ENCODE measurements around the gene MAP2K3. TPM values are rescaled to one million over a fixed set of nuclear protein-coding genes. Genes with fewer than 3 reads are reported as not detected.
"Not testable (repeated sequence)": the region's sequence is repeated elsewhere in the genome, so short reads cannot be mapped to it uniquely, and the experiment has no call there.

MAP2K3 gene
- total RNA-seq, 1 experiment from 2014 or later = 39.7 TPM

DNA sequence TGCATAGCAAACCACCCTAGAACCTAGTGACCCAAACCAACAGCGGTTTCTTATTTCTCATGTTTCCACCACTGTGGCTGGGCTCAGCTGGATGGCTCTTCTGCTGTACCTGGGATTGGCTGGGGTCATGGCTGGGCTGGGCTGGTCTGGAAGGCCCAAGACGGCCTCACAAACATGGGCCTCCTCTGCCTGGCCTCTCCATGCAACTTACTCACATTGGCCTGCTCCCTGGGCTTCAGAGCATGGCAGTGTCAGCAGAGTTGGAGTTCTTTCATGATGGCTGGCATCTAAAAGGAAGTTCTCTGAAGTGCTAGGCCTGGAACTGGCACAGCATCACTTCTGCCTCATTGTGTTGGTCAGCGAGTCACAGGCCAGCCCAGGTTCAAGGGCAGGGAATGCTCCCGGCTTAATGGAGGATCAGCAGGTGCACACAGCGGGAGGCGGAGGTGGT is 24.4 kb downstream of the MAP2K3 start:
- H3K36me3 Mint-ChIP-seq = peaks cover 26% of the 10 kb centered on the region
- CTCF ChIA-PET; DNase-seq (ENCODE audit: low spot score); H3K4me3 Mint-ChIP-seq; POLR2A ChIA-PET; H3K4me1 Mint-ChIP-seq; H3K27ac Mint-ChIP-seq; H3K27me3 Mint-ChIP-seq (ENCODE audit: low read depth); H3K9me3 Mint-ChIP-seq; ATAC-seq: not testable (repeated sequence)

DNA sequence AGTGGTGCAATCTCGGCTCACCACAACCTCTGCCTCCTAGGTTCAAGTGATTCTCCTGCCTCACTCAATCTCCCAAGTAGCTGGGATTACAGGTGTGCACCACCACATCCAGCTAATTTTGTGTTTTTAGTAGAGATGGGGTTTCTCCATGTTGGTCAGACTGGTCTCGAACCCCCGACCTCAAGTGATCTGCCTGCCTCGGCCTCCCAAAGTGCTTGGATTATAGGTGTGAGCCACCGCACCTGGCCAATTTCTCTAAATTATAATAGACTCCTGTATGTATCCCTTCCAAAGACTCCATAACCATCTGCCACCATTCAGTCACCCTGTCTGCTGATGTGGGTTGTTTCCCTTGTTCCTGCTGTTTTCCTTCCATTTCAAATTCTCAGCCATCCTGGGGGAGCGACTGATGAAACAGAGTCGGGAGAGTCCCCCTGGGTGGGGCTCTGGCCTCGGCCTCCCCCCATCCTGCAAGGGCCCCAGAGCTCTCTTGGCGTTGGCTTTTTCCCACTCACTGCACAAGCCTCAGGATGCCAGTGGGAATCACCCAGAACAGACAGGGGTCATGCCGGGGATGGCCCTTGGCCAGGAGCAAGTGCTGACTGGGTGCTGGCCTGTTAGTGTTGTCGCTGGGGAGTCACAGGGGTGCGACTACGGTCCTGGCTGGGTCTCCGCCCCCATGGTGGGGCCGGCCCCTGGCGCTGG is 25.7 kb downstream of the MAP2K3 start:
- CTCF ChIA-PET; POLR2A ChIA-PET; DNase-seq (ENCODE audit: low spot score); H3K4me1 Mint-ChIP-seq; H3K27me3 Mint-ChIP-seq (ENCODE audit: low read depth); H3K27ac Mint-ChIP-seq; H3K9me3 Mint-ChIP-seq; H3K4me3 Mint-ChIP-seq; ATAC-seq: not testable (repeated sequence)
- H3K36me3 Mint-ChIP-seq = peaks cover 25% of the 10 kb centered on the region

DNA sequence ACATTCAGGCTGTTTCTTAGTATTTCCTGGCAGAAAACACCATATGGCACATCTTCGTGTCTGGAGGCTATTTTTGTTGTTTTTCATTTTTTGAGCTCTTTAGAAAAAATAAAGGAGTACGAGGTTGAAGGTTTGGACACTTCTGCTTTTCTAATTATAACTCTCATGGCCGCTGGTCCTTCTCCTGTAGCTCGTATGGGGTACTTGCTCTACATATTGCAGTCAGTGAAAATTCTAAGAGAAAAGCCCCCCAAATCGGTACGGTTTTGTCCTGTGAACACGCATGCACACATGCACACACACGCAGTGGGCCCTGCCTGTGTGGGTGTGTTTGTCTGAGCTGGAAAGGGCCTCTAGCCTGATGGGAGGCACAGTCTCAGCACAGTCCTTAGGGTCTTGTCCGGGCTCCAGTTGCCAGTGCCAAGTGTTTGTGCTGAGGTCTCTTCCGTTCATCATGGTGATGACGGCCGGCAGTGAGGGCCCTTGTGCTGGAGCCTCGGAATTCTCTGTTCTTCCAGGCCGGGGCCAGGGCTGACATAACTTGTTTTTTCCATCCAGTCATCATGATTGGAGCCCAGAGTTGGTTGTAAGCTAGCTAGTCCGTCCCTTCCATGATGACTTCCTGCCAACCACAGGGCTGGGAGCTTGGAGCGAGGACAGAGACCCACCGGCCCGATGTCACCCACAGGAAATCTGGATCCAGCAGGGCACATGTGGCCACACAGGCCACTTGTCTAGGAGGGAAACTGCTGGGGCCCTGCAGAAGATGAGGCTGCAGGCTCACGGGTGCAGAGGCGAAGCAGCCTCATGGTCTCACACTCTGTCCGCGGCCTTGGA is 26.5 kb downstream of the MAP2K3 start:
- peaks cover 23% of the 10 kb centered on the region for H3K36me3 Mint-ChIP-seq

GRCh38 chr17:21313320-21313719 is 28.8 kb downstream of the MAP2K3 start:
- Mint-ChIP-seq H3K4me1 (peaks cover 3% of the 10 kb centered on the region), H3K27ac (no peak overlapping the region), H3K27me3 (ENCODE audit: low read depth) (peaks cover 7% of the 10 kb centered on the region), H3K36me3 (peaks cover 16% of the 10 kb centered on the region), H3K9me3 (peaks cover 7% of the 10 kb centered on the region), H3K4me3 (no peak overlapping the region)
- ATAC-seq (no peak), DNase-seq (ENCODE audit: low spot score) (no peak)
- CTCF ChIA-PET = no interaction called here
- POLR2A ChIA-PET = no interaction called here
- TF ChIP-seq JUN (CRISPR knock-in tag; IDR thresholded peaks at IDR 0.05) = no peak
- TF ChIP-seq NR3C1 (CRISPR knock-in tag; conservative IDR thresholded peaks at IDR 0.05; ENCODE audit: low read depth) = no peak
- TF ChIP-seq KAT7 (CRISPR knock-in tag; IDR thresholded peaks at IDR 0.05; ENCODE audit: borderline replicate concordance) = no peak
- TF ChIP-seq ZNF121 (CRISPR knock-in tag; IDR thresholded peaks at IDR 0.05) = no peak
- TF ChIP-seq TP53 (CRISPR knock-in tag; IDR thresholded peaks at IDR 0.05) = no peak
- no peak for TF ChIP-seq ATF1 (CRISPR knock-in tag; IDR thresholded peaks at IDR 0.05)
- TF ChIP-seq ZNF396 (CRISPR knock-in tag; IDR thresholded peaks at IDR 0.05; ENCODE audit: borderline replicate concordance) = no peak
- TF ChIP-seq, protein P1, sequence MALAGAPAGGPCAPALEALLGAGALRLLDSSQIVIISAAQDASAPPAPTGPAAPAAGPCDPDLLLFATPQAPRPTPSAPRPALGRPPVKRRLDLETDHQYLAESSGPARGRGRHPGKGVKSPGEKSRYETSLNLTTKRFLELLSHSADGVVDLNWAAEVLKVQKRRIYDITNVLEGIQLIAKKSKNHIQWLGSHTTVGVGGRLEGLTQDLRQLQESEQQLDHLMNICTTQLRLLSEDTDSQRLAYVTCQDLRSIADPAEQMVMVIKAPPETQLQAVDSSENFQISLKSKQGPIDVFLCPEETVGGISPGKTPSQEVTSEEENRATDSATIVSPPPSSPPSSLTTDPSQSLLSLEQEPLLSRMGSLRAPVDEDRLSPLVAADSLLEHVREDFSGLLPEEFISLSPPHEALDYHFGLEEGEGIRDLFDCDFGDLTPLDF (CRISPR knock-in tag; IDR thresholded peaks at IDR 0.05) = no peak
- TF ChIP-seq MLX (CRISPR knock-in tag; IDR thresholded peaks at IDR 0.05) = no peak
- no peak for TF ChIP-seq ZNF423 (CRISPR knock-in tag; IDR thresholded peaks at IDR 0.05)
- TF ChIP-seq ETV6 (CRISPR knock-in tag; IDR thresholded peaks at IDR 0.05) = no peak
- no peak for TF ChIP-seq NFATC4 (CRISPR knock-in tag; IDR thresholded peaks at IDR 0.05)
- TF ChIP-seq, protein P2, sequence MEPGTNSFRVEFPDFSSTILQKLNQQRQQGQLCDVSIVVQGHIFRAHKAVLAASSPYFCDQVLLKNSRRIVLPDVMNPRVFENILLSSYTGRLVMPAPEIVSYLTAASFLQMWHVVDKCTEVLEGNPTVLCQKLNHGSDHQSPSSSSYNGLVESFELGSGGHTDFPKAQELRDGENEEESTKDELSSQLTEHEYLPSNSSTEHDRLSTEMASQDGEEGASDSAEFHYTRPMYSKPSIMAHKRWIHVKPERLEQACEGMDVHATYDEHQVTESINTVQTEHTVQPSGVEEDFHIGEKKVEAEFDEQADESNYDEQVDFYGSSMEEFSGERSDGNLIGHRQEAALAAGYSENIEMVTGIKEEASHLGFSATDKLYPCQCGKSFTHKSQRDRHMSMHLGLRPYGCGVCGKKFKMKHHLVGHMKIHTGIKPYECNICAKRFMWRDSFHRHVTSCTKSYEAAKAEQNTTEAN (CRISPR knock-in tag; IDR thresholded peaks at IDR 0.05) = no peak
- TF ChIP-seq ELF4 (CRISPR knock-in tag; IDR thresholded peaks at IDR 0.05; ENCODE audit: low read depth) = no peak
- no peak for TF ChIP-seq ZSCAN18 (CRISPR knock-in tag; IDR thresholded peaks at IDR 0.05)
- TF ChIP-seq, protein P3, sequence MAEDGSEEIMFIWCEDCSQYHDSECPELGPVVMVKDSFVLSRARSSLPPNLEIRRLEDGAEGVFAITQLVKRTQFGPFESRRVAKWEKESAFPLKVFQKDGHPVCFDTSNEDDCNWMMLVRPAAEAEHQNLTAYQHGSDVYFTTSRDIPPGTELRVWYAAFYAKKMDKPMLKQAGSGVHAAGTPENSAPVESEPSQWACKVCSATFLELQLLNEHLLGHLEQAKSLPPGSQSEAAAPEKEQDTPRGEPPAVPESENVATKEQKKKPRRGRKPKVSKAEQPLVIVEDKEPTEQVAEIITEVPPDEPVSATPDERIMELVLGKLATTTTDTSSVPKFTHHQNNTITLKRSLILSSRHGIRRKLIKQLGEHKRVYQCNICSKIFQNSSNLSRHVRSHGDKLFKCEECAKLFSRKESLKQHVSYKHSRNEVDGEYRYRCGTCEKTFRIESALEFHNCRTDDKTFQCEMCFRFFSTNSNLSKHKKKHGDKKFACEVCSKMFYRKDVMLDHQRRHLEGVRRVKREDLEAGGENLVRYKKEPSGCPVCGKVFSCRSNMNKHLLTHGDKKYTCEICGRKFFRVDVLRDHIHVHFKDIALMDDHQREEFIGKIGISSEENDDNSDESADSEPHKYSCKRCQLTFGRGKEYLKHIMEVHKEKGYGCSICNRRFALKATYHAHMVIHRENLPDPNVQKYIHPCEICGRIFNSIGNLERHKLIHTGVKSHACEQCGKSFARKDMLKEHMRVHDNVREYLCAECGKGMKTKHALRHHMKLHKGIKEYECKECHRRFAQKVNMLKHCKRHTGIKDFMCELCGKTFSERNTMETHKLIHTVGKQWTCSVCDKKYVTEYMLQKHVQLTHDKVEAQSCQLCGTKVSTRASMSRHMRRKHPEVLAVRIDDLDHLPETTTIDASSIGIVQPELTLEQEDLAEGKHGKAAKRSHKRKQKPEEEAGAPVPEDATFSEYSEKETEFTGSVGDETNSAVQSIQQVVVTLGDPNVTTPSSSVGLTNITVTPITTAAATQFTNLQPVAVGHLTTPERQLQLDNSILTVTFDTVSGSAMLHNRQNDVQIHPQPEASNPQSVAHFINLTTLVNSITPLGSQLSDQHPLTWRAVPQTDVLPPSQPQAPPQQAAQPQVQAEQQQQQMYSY (CRISPR knock-in tag; IDR thresholded peaks at IDR 0.05) = no peak
- TF ChIP-seq ZNF512 (CRISPR knock-in tag; IDR thresholded peaks at IDR 0.05; ENCODE audit: borderline replicate concordance) = no peak

More for the DNA sequence above, 26.5 kb downstream of the MAP2K3 start:
- ATAC-seq; H3K27ac Mint-ChIP-seq; H3K4me1 Mint-ChIP-seq; DNase-seq (ENCODE audit: low spot score); H3K9me3 Mint-ChIP-seq; POLR2A ChIA-PET; H3K27me3 Mint-ChIP-seq (ENCODE audit: low read depth); H3K4me3 Mint-ChIP-seq; CTCF ChIA-PET: not testable (repeated sequence)

All from WTC11 (cell line).